GM12878 (cell line): ENCODE measurements around the gene RTN4. TPM values are rescaled to one million over a fixed set of nuclear protein-coding genes. Genes with fewer than 3 reads are reported as not detected.
A peak's percentile ranks its signal among the peaks of the same experiment; 100 is the strongest.

Experiments
- ATAC-seq: fragments of 200-7000 bp; cut with Tn5 transposase; 3 replicates; pipeline ENCODE4 v1.9.1; 2020; ENCODE audit warnings: mild to moderate bottlenecking, moderate library complexity
- BruUV-seq: library from RNA; stranded (reverse); fragments of 400-500 nt; replicated peaks from 2 replicates; lab custom pipeline; 2021; lab: Mats Ljungman, UMichigan
- CTCF ChIA-PET: fragments of 300-600 bp; sonication (Branson Sonifier 250); formaldehyde crosslinking; extraction: SDS; loops from one replicate; lab custom pipeline; 2021; ENCODE audit warnings: inconsistent platforms; lab: Yijun Ruan, JAX
- POLR2A ChIA-PET: fragments of 350-600 bp; formaldehyde crosslinking; extraction: SDS; loops from one replicate; lab custom pipeline; 2021; ENCODE audit warnings: inconsistent platforms; lab: Charles Lee
- RAD21 ChIA-PET: fragments of 300-600 bp; sonication (Branson Sonifier 250); formaldehyde crosslinking; loops from one replicate; lab custom pipeline; 2023; ENCODE audit warnings: antibody characterized with exemption; ENCODE audit not compliant: unreplicated experiment; lab: Charles Lee
- SMC1A ChIA-PET: fragments of 300-600 bp; sonication (Branson Sonifier 250); formaldehyde crosslinking; loops from one replicate; lab custom pipeline; 2023; ENCODE audit not compliant: unreplicated experiment, uncharacterized antibody; lab: Charles Lee
- DNase-seq: peaks from one replicate; pipeline ENCODE4 v3.0.0-alpha.2; 2011; ENCODE audit warnings: low read depth, low spot score
- FAIRE-seq: peaks from 3 replicates; lab custom pipeline; 2011; peaks lifted over from hg19 to GRCh38; lab: Jason Lieb, UNC
- H2AFZ ChIP-seq: 2 replicates; pipeline ENCODE4 v1.6.0; 2011; ENCODE audit warnings: low read depth, low read length, control low read depth; ENCODE audit not compliant: control insufficient read depth
- H3K27ac ChIP-seq: 2 replicates; pipeline ENCODE4 v1.5.1; 2011; ENCODE audit warnings: control low read depth; ENCODE audit not compliant: control insufficient read depth, insufficient read depth
- H3K27me3 ChIP-seq, 2 experiments: replicated peaks in 1 of 2; 2 replicates each; pipeline versions ENCODE4 v1.6.0 to v1.6.1; 2011; ENCODE audit warnings: low read length in 1 of 2; ENCODE audit not compliant: control insufficient read depth in 2 of 2, insufficient read depth in 2 of 2
- H3K36me3 ChIP-seq, 2 experiments: 2 replicates each; pipeline ENCODE4 v1.5.1; 2011; ENCODE audit warnings: low read length in 1 of 2; ENCODE audit not compliant: control insufficient read depth in 2 of 2, insufficient read depth in 2 of 2
- H3K4me1 ChIP-seq: 2 replicates; pipeline ENCODE4 v1.6.1; 2011; ENCODE audit warnings: mild to moderate bottlenecking, low read length, moderate library complexity, mixed read lengths; ENCODE audit not compliant: control insufficient read depth, insufficient read depth
- H3K4me2 ChIP-seq: 2 replicates; pipeline ENCODE4 v1.6.0; 2011; ENCODE audit warnings: control low read depth; ENCODE audit not compliant: control insufficient read depth, insufficient read depth
- H3K4me3 ChIP-seq: fragments of 200-600 bp; sonication (generic); 2 replicates; pipeline ENCODE4 v1.5.1; 2016
- H3K79me2 ChIP-seq: 2 replicates; pipeline ENCODE4 v1.6.0; 2011; ENCODE audit warnings: low read length; ENCODE audit not compliant: control insufficient read depth, insufficient read depth
- H3K9ac ChIP-seq: 2 replicates; pipeline ENCODE4 v1.8.0; 2011; ENCODE audit warnings: low read length, control low read depth, mixed read lengths; ENCODE audit not compliant: control insufficient read depth, insufficient read depth
- H3K9me3 ChIP-seq: replicated peaks from 3 replicates; pipeline ENCODE4 v1.5.1; 2011; ENCODE audit warnings: mild to moderate bottlenecking, low read length; ENCODE audit not compliant: control insufficient read depth, insufficient read depth
- H4K20me1 ChIP-seq: 2 replicates; pipeline ENCODE4 v1.6.0; 2011; ENCODE audit not compliant: control insufficient read depth, insufficient read depth
- BCL11A ChIP-seq: IDR thresholded peaks from 2 replicates; pipeline ENCODE4 v1.6.1; 2011; ENCODE audit warnings: low read depth, low read length
- ETV6 ChIP-seq, 2 experiments: fragments of 450-650 bp in 1 of 2; IDR thresholded peaks in 1 of 2; conservative IDR thresholded peaks in 1 of 2; 2 replicates each; pipeline ENCODE4 v1.6.1; 2014; ENCODE audit warnings: antibody characterized with exemption in 1 of 2, borderline replicate concordance in 1 of 2, low read depth in 1 of 2, mild to moderate bottlenecking in 1 of 2, moderate library complexity in 1 of 2
- GATAD2B ChIP-seq: fragments of 450-650 bp; conservative IDR thresholded peaks from 2 replicates; pipeline ENCODE4 v1.6.1; 2017; ENCODE audit warnings: low read depth, mild to moderate bottlenecking, moderate library complexity
- HCFC1 ChIP-seq: fragments of 150-350 bp; IDR thresholded peaks from 2 replicates; pipeline ENCODE4 v1.6.1; 2014; ENCODE audit warnings: low read length
- HDAC2 ChIP-seq: fragments of 200-600 bp; sonication (generic); IDR thresholded peaks from 2 replicates; pipeline ENCODE4 v1.6.1; 2017
- HDAC6 ChIP-seq: fragments of 200-600 bp; sonication (generic); IDR thresholded peaks from one replicate; pipeline ENCODE4 v1.8.0; 2017; ENCODE audit warnings: antibody characterized with exemption; ENCODE audit not compliant: unreplicated experiment
- KAT2A ChIP-seq: conservative IDR thresholded peaks from 2 replicates; pipeline ENCODE4 v1.6.1; 2011; ENCODE audit warnings: low read depth, low read length; ENCODE audit not compliant: control insufficient read depth
- KDM1A ChIP-seq: fragments of 200-600 bp; sonication (generic); IDR thresholded peaks from 2 replicates; pipeline ENCODE4 v1.6.1; 2016; ENCODE audit warnings: borderline replicate concordance
- MYC ChIP-seq: IDR thresholded peaks from 2 replicates; pipeline ENCODE4 v1.6.1; 2011; ENCODE audit warnings: mild to moderate bottlenecking, low read length, moderate library complexity, inconsistent platforms; ENCODE audit not compliant: insufficient read depth, insufficient replicate concordance, insufficient read length, severe bottlenecking
- RAD21 ChIP-seq: IDR thresholded peaks from 2 replicates; pipeline ENCODE4 v1.6.1; 2011; ENCODE audit warnings: mild to moderate bottlenecking, low read depth, low read length, moderate library complexity; ENCODE audit not compliant: insufficient read depth
- RAD51 ChIP-seq: fragments of 450-650 bp; IDR thresholded peaks from 2 replicates; pipeline ENCODE4 v1.6.1; 2016; ENCODE audit warnings: moderate library complexity, mild to moderate bottlenecking, inconsistent platforms
- RB1 ChIP-seq: fragments of 450-650 bp; formaldehyde crosslinking; IDR thresholded peaks from 2 replicates; pipeline ENCODE4 v1.6.1; 2017; ENCODE audit warnings: mild to moderate bottlenecking, borderline replicate concordance
- RELA ChIP-seq: fragments of 450-650 bp; IDR thresholded peaks from 2 replicates; pipeline ENCODE4 v1.8.0; 2014; ENCODE audit warnings: borderline replicate concordance; ENCODE audit not compliant: partially characterized antibody
- SMAD5 ChIP-seq: IDR thresholded peaks from 2 replicates; pipeline ENCODE4 v1.6.1; 2016; ENCODE audit warnings: antibody characterized with exemption, low read depth
- SRF ChIP-seq, 2 experiments: IDR thresholded peaks; 2 replicates each; pipeline ENCODE4 v1.6.1; 2011; ENCODE audit warnings: low read depth in 2 of 2, low read length in 2 of 2, mild to moderate bottlenecking in 1 of 2, moderate library complexity in 1 of 2
- STAT3 ChIP-seq: IDR thresholded peaks from 2 replicates; pipeline ENCODE4 v1.6.1; 2011; ENCODE audit warnings: low read depth, low read length, improper control_type of control experiment
- WRNIP1 ChIP-seq: IDR thresholded peaks from 2 replicates; pipeline ENCODE4 v1.6.1; 2011; ENCODE audit warnings: low read depth, low read length, improper control_type of control experiment, borderline replicate concordance
- WGBS: methylation state at CpG from one replicate; pipeline ENCODE4 v1.1.6; 2016; ENCODE audit warnings: low lambda C conversion rate; ENCODE audit not compliant: insufficient replicate concordance, insufficient coverage; ENCODE audit errors: missing lambda C conversion rate; 5-methylcytosine and 5-hydroxymethylcytosine counted together
- in situ Hi-C: fragments of 300-500 bp; cut with MboI; formaldehyde crosslinking; loops from 9 replicates; pipeline ENCODE4 v1.14.3; 2018; ENCODE audit warnings: mixed read lengths
- intact Hi-C: fragments of 100-400 bp; cut with micrococcal nuclease; formaldehyde crosslinking; loops from one replicate; pipeline ENCODE4 v1.14.2; 2022; ENCODE audit not compliant: unreplicated experiment
- polyA plus RNA-seq, 11 experiments: library from polyadenylated mRNA; depleted of rRNA in 4 of 11; unstranded in 6 of 11; stranded (reverse) in 5 of 11; fragments of >200 nt; fragmentation: Nextera tagmentation in 4 of 11; fragmentation: Illumina TruSeq in 1 of 11; extraction: Ambion mirVana in 4 of 11; extraction: Trizol in 1 of 11; gene quantifications; 1 replicate in 1 of 11; 2 replicates in 10 of 11; pipeline versions ENCODE4 v1.2.1 to v1.2.3, GENCODE V29; 2011 to 2016; ENCODE audit warnings: inconsistent platforms in 2 of 11, missing spikeins in 2 of 11, low read depth in 1 of 11
- total RNA-seq, 4 experiments: library from RNA; depleted of rRNA in 3 of 4; stranded (reverse); fragments of >200 nt in 3 of 4; fragmentation: Illumina TruSeq in 1 of 4; extraction: Trizol in 1 of 4; gene quantifications; 2 replicates each; pipeline versions ENCODE4 v1.2.1 to v1.2.3, GENCODE V29; 2013 to 2021
- TF ChIP-seq, protein P1 (sequence below): fragments of 150-350 bp; IDR thresholded peaks from 2 replicates; pipeline ENCODE4 v1.6.1; 2014; ENCODE audit warnings: mild to moderate bottlenecking, low read depth, low read length
- TF ChIP-seq, protein P2 (sequence below): fragments of 450-650 bp; IDR thresholded peaks from 2 replicates; pipeline ENCODE4 v1.6.1; 2017; ENCODE audit warnings: mild to moderate bottlenecking
- TF ChIP-seq, protein P3 (sequence below): fragments of 450-650 bp; IDR thresholded peaks from 2 replicates; pipeline ENCODE4 v1.6.1; 2016; ENCODE audit warnings: mild to moderate bottlenecking

RTN4 gene
- total and polyA plus RNA-seq, 10 of the 15 experiments (the other 5 are each of a cell fraction or from before 2014, with no cell fraction given), result 56.0 to 133 (median 83.3) TPM

DNA sequence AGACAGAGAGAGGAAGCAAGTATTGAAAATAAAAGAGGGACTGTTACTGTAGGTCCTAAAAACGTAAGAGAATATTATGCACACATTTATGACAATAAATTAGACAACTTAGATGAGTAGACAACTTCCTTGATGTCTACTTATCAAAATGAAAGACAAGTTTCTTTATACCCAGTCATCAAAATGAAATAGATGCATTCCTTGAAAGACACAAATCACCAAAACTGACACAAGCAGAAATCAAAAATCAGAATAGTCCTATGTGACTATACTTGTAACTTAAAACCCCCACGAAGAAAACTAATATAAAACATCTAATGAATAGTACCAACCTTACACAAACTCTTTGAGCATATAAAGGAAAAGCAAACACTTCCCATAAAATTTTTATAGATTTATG, 14.5 kb downstream of the RTN4 start (continued):
- TF ChIP-seq, protein P1, sequence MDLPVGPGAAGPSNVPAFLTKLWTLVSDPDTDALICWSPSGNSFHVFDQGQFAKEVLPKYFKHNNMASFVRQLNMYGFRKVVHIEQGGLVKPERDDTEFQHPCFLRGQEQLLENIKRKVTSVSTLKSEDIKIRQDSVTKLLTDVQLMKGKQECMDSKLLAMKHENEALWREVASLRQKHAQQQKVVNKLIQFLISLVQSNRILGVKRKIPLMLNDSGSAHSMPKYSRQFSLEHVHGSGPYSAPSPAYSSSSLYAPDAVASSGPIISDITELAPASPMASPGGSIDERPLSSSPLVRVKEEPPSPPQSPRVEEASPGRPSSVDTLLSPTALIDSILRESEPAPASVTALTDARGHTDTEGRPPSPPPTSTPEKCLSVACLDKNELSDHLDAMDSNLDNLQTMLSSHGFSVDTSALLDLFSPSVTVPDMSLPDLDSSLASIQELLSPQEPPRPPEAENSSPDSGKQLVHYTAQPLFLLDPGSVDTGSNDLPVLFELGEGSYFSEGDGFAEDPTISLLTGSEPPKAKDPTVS, result no peak
- TF ChIP-seq STAT3, result no peak
- no peak for TF ChIP-seq MYC

DNA sequence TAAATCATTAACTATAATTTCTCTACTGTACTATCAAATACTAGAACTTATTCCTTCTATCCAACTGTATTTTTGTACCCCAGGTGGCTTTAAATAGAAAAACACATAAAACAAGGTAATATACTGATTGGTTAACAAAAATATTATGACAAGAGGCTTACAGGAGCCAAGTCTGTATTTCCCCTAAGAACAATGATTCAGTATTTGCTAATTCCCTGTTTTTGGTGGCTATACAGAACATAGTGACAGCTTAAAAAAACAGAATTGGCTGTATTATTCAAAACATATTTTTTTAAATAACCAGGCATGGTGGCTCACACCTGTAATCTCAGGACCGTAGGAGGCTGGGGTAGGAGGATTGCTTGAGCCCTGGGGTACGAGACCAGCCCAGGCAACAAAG, 16.3 kb downstream of the RTN4 start:
- no peak overlapping the region for H2AFZ ChIP-seq
- SMC1A ChIA-PET, result interaction anchor here (0.9 to 3.5 kb wide), 11 partner anchors 8 to 120 kb away, joined by 3 to 20 read pairs (median 6); partner anchors contain the start of gene RTN4
- ATAC-seq, result no peak
- H3K9me3 ChIP-seq, result peaks cover 2% of the 10 kb centered on the region; the same call in 1 of the 3 replicates
- H3K4me3 ChIP-seq, result no peak overlapping the region
- BruUV-seq, result no TSS peak
- no peaks in the 10 kb centered on the region; the same call in 1 of the 2 replicates for H4K20me1 ChIP-seq
- no peak overlapping the region for H3K9ac ChIP-seq
- no peak for FAIRE-seq
- H3K79me2 ChIP-seq, result peaks cover 95% of the 10 kb centered on the region
- peaks cover 19% of the 10 kb centered on the region for H3K4me1 ChIP-seq
- peak overlapping the region; percentile 32 for H3K27ac ChIP-seq
- no peak for DNase-seq
- no peaks in the 10 kb centered on the region for H3K36me3 ChIP-seq
- CTCF ChIA-PET, result interaction anchor here (1.0 to 3.5 kb wide), 7 partner anchors 13 to 134 kb away, joined by 3 to 22 read pairs (median 7); partner anchors contain the start of gene RTN4
- WGBS, result 96% methylated on average over 2 of the region's 2 CpGs
- POLR2A ChIA-PET, result interaction anchor here (0.8 to 3.0 kb wide), 4 partner anchors 9 to 24 kb away, joined by 3 to 17 read pairs (median 8); partner anchors contain the start of gene RTN4
- in situ Hi-C loops, result no loop called here
- intact Hi-C loops, result no loop called here
- RAD21 ChIA-PET, result interaction anchor here (1.0 to 2.3 kb wide), 6 partner anchors 9 to 24 kb away, joined by 3 to 10 read pairs (median 6); partner anchors contain the start of gene RTN4
- no peaks in the 10 kb centered on the region for H3K27me3 ChIP-seq
- no peak overlapping the region for H3K4me2 ChIP-seq
- TF ChIP-seq KDM1A (no peak), SMAD5 (no peak), GATAD2B (no peak), RAD51 (no peak), WRNIP1 (no peak), SRF (IDR thresholded peaks at IDR 0.05; ENCODE audit: low read depth in 2 of 2, low read length in 2 of 2) (no peak), HDAC2 (no peak), RB1 (no peak), HCFC1 (no peak), ETV6 (conservative IDR thresholded peaks at IDR 0.05 in 1 of 2, IDR thresholded peaks at IDR 0.05 in 1 of 2; ENCODE audit: borderline replicate concordance in 1 of 2, low read depth in 1 of 2) (no peak), HDAC6 (no peak), BCL11A (no peak), RAD21 (no peak), KAT2A (no peak), RELA (no peak)
- TF ChIP-seq, protein P2, sequence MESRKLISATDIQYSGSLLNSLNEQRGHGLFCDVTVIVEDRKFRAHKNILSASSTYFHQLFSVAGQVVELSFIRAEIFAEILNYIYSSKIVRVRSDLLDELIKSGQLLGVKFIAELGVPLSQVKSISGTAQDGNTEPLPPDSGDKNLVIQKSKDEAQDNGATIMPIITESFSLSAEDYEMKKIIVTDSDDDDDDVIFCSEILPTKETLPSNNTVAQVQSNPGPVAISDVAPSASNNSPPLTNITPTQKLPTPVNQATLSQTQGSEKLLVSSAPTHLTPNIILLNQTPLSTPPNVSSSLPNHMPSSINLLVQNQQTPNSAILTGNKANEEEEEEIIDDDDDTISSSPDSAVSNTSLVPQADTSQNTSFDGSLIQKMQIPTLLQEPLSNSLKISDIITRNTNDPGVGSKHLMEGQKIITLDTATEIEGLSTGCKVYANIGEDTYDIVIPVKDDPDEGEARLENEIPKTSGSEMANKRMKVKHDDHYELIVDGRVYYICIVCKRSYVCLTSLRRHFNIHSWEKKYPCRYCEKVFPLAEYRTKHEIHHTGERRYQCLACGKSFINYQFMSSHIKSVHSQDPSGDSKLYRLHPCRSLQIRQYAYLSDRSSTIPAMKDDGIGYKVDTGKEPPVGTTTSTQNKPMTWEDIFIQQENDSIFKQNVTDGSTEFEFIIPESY, result no peak
- TF ChIP-seq, protein P3, sequence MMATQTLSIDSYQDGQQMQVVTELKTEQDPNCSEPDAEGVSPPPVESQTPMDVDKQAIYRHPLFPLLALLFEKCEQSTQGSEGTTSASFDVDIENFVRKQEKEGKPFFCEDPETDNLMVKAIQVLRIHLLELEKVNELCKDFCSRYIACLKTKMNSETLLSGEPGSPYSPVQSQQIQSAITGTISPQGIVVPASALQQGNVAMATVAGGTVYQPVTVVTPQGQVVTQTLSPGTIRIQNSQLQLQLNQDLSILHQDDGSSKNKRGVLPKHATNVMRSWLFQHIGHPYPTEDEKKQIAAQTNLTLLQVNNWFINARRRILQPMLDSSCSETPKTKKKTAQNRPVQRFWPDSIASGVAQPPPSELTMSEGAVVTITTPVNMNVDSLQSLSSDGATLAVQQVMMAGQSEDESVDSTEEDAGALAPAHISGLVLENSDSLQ, result no peak
